Body of pancreas (tissue), 4 donors: ENCODE data around the gene POLR3A.

Experiments used
- CTCF ChIP-seq, 7 experiments: fragments of 450-650 bp in 4 of 7; fragments of 200-600 bp in 3 of 7; sonication (generic) in 3 of 7; IDR thresholded peaks; one replicate each; pipeline ENCODE4 v1.5.1; 2016 to 2019; ENCODE audit warnings: antibody characterized with exemption in 7 of 7
- POLR2A ChIP-seq, 3 donors: fragments of 450-650 bp; IDR thresholded peaks; one replicate each; pipeline ENCODE4 v1.6.1; 2016; ENCODE audit warnings: antibody characterized with exemption in 3 of 3, mild to moderate bottlenecking in 2 of 3

DNA sequence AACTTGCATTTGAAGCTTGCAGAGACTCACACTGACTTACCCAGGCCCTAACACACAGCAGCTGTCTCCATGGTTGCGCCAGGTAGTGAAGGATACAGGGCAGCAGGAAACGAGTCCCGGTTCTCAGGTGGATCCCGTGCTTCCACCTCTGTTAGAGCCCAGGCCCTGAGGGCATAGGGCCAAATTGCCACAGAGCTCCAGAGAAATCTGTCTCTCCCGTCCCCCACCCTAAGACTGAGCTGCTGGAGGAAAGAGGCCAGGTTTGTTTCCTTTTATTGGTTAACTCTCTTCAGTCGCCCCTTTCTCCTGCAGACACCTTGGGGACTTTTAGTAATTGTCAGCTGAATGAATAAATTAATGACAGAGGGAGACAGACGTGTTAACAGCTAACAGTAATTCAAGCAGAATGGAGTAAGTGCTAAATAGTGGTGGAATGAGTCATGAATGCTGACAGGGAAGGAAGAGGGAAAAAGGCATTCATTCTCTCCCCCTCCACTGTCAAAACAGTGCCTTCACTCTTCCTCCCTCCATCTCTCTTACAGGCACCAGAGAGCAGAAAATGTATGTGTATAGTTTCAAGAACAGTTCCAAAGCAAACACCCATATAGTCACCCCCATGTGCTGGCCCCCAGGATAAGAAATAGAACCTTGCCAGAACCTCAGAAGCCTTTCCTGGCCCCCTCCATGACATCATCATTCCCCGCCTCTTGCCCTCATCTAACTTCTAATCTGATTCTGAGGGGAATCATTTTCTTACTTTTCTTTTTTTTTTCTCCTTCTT, 86.0 kb downstream of the POLR3A start:
- TF ChIP-seq CTCF (IDR thresholded peaks at IDR 0.05) (no peak), POLR2A (IDR thresholded peaks at IDR 0.05) (no peak)
